ENCODE results near the gene ANKRD39. TPM values are rescaled to one million over a fixed set of nuclear protein-coding genes. Genes with fewer than 3 reads are reported as not detected.

Gene ANKRD39
- total and polyA plus RNA-seq, 2 of the 8 experiments (the other 6 are each of a cell fraction or from before 2014, with no cell fraction given), result 18.5 to 21.3 TPM

GRCh38 chr2:96839293-96839874 lies 18.4 kb downstream of the ANKRD39 start:
- Histone ChIP-seq H3K4me1 (replicated peaks in 1 of 4; ENCODE audit: control insufficient read depth in 3 of 4, insufficient read depth in 4 of 4, low read length in 3 of 4) (peaks cover 0 to 3% (median 0%) of the 10 kb centered on the region in 4 experiments; a peak in 1 of 7 replicates), H3K36me3 (ENCODE audit: control insufficient read depth in 2 of 4, insufficient read depth in 4 of 4, low read length in 3 of 4) (peaks cover 0 to 14% (median 2%) of the 10 kb centered on the region in 4 experiments; a peak in 6 of 8 replicates), H4K91ac (replicated peaks; ENCODE audit: insufficient read length, low read length) (no peak overlapping the region), H4K8ac (ENCODE audit: extremely low read depth, insufficient read depth, low read length) (0 out of 2 replicates have a peak overlapping the region, but pooled peaks have one; percentile 18), H4K20me1 (replicated peaks in 1 of 2; ENCODE audit: control insufficient read depth in 1 of 2, insufficient read depth in 2 of 2, low read length in 2 of 2) (peaks cover 3 to 6% of the 10 kb centered on the region in 2 experiments), H2AK5ac (ENCODE audit: low read depth, low read length) (0 out of 2 replicates have a peak overlapping the region, but pooled peaks have one; percentile 13), H3K9ac (replicated peaks in 1 of 4; ENCODE audit: extremely low read depth in 1 of 4, low read depth in 3 of 4, low read length in 3 of 4) (no peak overlapping the region), H3K27ac (ENCODE audit: low read depth, low read length) (no peak overlapping the region), H3K79me1 (ENCODE audit: low read depth, low read length) (peaks cover 5% of the 10 kb centered on the region; the same call in 1 of the 2 replicates), H3K9me3 (ENCODE audit: insufficient read depth in 2 of 2, low read depth in 1 of 2, low read length in 1 of 2) (no peaks in the 10 kb centered on the region), H2BK12ac (ENCODE audit: low read depth, low read length) (no peak overlapping the region; the same call in 1 of the 2 replicates), H3K79me2 (ENCODE audit: control insufficient read depth in 1 of 2, insufficient read depth in 2 of 2, low read length in 2 of 2) (no peaks in the 10 kb centered on the region), H2BK20ac (ENCODE audit: low read length) (no peak overlapping the region), H3K18ac (ENCODE audit: extremely low read depth, low read length) (no peak overlapping the region; the same call in 1 of the 2 replicates), H3K4me3 (ENCODE audit: extremely low read depth in 1 of 4, insufficient read depth in 2 of 4, low read depth in 3 of 4, low read length in 4 of 4) (no peak overlapping the region), H3K27me3 (replicated peaks in 1 of 4; ENCODE audit: control insufficient read depth in 3 of 4, extremely low read depth in 1 of 4, insufficient read depth in 3 of 4, low read length in 3 of 4) (no peaks in the 10 kb centered on the region), H3K14ac (ENCODE audit: insufficient read length) (no peak overlapping the region), H2BK120ac (replicated peaks; ENCODE audit: low read depth, low read length) (no peak overlapping the region), H2AFZ (ENCODE audit: low read length) (no peak overlapping the region), H3K23me2 (ENCODE audit: low read depth, low read length) (no peaks in the 10 kb centered on the region), H3K4ac (replicated peaks; ENCODE audit: insufficient read length, low read depth, low read length) (no peak overlapping the region), H2BK15ac (ENCODE audit: low read length) (no peak overlapping the region), H3K23ac (ENCODE audit: insufficient read length) (no peak overlapping the region), H3K4me2 (ENCODE audit: insufficient read depth in 1 of 2, low read depth in 2 of 2, low read length in 2 of 2) (no peak overlapping the region), H2BK5ac (ENCODE audit: low read depth, low read length) (peak overlapping the region; percentile 39; the same call in 1 of the 2 replicates), H3K56ac (replicated peaks; ENCODE audit: insufficient read length, low read depth, low read length) (no peak overlapping the region), H4K5ac (ENCODE audit: insufficient read length, low read depth, low read length) (no peak overlapping the region)
- ChIA-PET CTCF (ENCODE audit: partially characterized antibody) (interaction anchor here (1.1 to 4.9 kb wide), 4 partner anchors 18 to 108 kb away, joined by 3 to 22 read pairs (median 4); partner anchors contain the start of gene ANKRD39), POLR2A (ENCODE audit: partially characterized antibody) (interaction anchor here (1.3 to 3.3 kb wide), 7 partner anchors 9 to 117 kb away, joined by 3 to 16 read pairs (median 3); partner anchors contain the start of gene ANKRD39)
- TF ChIP-seq EP300 (IDR thresholded peaks at IDR 0.05; ENCODE audit: borderline replicate concordance in 1 of 2, low read depth in 2 of 2, low read length in 2 of 2) (no peak), POLR2AphosphoS5 (IDR thresholded peaks at IDR 0.05; ENCODE audit: low read depth, low read length) (peak; percentile 33; the same call in 1 of the 2 replicates), ATF2 (IDR thresholded peaks at IDR 0.05; ENCODE audit: low read length) (no peak), POLR2A (IDR thresholded peaks at IDR 0.05; ENCODE audit: control extremely low read depth in 1 of 2, low read depth in 2 of 2, low read length in 2 of 2) (peak in 1 of 2 experiments; percentile 8; a peak in 1 of 3 replicates), YY1 (IDR thresholded peaks at IDR 0.05; ENCODE audit: low read depth, low read length) (no peak)
- DNase-seq (ENCODE audit: low read depth in 1 of 2, low spot score in 2 of 2) (peak in 1 of 2 experiments; percentile 64), FAIRE-seq (no peak)
- 94% methylated on average over 25 of the region's 42 CpGs; no CpG with 5 or more reads in 1 of the 2 experiments for WGBS, 2 experiments (ENCODE audit: extremely low coverage in 1 of 2, insufficient coverage in 1 of 2, insufficient read length in 1 of 2, insufficient replicate concordance in 2 of 2, low coverage in 1 of 2, low lambda C conversion rate in 2 of 2, missing lambda C conversion rate in 1 of 2)

All from H1 (cell line).